GM13977 (cell line): ENCODE measurements around the gene CREBBP.

Experiments used
- DNase-seq: peaks from one replicate; pipeline ENCODE4 v3.0.0; 2012; ENCODE audit warnings: low spot score
- in situ Hi-C: fragments of 300-500 bp; cut with MboI; formaldehyde crosslinking; loops from one replicate; pipeline ENCODE4 v1.12.0; 2022; ENCODE audit warnings: low sequenced_read_pairs, low pct_unique_long_range_greater_than_20kb, mixed read lengths, inconsistent platforms; ENCODE audit not compliant: unreplicated experiment
- TF ChIP-seq, protein P1 (sequence below): IDR thresholded peaks from 2 replicates; pipeline ENCODE4 v1.5.1; 2012; ENCODE audit warnings: mild to moderate bottlenecking, control low read depth; ENCODE audit not compliant: insufficient read depth; ENCODE audit errors: extremely low read depth, missing control alignments

Gene CREBBP

DNA sequence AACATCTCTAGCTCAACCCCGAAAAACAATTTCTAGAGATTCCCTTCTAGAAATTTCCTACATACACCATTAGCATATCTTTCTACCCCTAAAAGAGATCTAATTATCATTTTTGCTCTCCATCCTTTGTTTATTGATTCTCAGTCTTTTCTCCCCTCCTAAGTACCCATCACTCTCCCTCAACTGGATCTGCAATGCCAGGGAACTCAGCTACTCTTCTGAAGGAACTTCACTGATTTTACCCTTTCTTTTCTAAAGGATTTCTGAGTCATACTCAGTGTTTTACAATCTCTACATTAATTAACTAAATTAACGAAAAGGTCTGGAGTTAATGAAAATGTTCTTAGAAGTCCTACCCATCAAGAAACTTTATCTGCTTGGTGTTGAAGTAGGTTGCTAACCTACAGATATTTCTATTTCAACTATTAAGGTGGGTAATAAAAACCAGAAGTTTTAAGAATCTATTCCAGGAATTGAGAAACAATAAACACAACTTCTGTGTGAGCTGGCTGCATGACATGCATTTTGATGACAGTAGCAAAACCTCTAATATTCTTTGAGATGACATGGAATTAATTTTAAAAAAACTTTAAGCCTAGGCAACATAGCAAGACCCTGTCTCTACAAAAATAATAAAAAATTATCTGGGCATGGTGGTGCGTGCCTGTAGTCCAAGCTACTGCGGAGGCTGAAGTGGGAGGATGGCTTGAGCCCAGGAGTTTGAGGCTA, 13.6 kb downstream of the CREBBP start:
- TF ChIP-seq, protein P1, sequence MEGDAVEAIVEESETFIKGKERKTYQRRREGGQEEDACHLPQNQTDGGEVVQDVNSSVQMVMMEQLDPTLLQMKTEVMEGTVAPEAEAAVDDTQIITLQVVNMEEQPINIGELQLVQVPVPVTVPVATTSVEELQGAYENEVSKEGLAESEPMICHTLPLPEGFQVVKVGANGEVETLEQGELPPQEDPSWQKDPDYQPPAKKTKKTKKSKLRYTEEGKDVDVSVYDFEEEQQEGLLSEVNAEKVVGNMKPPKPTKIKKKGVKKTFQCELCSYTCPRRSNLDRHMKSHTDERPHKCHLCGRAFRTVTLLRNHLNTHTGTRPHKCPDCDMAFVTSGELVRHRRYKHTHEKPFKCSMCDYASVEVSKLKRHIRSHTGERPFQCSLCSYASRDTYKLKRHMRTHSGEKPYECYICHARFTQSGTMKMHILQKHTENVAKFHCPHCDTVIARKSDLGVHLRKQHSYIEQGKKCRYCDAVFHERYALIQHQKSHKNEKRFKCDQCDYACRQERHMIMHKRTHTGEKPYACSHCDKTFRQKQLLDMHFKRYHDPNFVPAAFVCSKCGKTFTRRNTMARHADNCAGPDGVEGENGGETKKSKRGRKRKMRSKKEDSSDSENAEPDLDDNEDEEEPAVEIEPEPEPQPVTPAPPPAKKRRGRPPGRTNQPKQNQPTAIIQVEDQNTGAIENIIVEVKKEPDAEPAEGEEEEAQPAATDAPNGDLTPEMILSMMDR, result no peak
- in situ Hi-C loops, result no loop called here
- no peak for DNase-seq

DNA sequence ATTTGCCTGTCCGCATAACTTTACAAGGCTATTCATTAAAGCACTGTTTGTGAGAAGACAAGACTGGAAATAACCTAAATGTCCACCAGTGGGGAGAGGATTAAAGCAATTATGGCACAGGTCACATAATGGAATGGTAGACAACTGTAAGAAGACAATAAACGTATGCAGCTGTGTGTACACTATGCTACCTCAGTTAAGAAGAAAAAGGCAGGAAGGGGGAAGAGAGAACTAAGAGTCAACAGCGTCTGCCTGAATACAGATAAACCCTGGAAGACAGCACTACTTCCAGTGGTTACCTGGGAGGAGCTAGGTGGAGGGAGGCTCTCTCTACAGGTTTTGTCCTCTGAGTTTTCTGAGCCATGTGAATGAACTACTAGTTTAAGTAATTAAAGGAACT, 15.3 kb downstream of the CREBBP start:
- in situ Hi-C loops, result no loop called here
- TF ChIP-seq, protein P1, result no peak
- no peak for DNase-seq

DNA sequence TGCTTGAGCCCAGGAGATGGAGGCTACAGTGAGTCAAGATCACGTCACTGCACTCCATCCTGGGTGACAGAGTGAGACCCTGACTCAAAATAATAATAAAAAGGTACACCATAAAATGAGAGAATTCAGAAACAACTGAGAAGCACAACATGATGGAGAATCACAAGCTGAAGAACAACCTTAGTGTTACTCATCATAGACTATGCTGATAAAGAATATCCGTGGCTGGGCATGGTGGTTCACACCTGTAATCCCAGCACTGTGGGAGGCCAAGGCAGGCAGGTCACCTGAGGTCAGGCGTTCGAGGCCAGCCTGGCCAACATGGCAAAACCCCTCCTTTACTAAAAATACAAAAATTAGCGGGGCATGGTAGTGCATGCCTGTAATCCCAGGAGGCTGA, 16.0 kb downstream of the CREBBP start:
- no peak for DNase-seq
- TF ChIP-seq, protein P1, result no peak
- in situ Hi-C loops, result no loop called here

DNA sequence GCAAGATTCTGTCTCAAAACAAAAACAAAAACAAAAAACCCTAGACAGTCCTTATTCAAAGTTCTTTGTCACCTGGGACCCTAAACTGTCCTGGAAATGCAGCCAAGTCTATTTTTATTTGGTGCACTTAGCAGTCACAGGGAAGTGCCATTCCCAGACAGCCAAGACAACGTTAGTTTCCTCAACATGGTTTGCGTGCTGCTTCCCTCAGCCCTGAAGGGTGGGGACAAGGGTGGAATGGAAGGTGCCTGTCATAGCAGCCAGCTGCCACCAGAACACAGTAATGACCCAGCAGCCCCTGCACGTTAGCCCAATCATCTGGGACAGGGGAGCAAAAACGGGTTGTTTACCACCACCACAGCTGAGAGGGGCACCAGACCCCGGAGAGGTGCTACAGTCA, 16.9 kb downstream of the CREBBP start:
- TF ChIP-seq, protein P1, result no peak
- DNase-seq, result no peak
- in situ Hi-C loops, result no loop called here

DNA sequence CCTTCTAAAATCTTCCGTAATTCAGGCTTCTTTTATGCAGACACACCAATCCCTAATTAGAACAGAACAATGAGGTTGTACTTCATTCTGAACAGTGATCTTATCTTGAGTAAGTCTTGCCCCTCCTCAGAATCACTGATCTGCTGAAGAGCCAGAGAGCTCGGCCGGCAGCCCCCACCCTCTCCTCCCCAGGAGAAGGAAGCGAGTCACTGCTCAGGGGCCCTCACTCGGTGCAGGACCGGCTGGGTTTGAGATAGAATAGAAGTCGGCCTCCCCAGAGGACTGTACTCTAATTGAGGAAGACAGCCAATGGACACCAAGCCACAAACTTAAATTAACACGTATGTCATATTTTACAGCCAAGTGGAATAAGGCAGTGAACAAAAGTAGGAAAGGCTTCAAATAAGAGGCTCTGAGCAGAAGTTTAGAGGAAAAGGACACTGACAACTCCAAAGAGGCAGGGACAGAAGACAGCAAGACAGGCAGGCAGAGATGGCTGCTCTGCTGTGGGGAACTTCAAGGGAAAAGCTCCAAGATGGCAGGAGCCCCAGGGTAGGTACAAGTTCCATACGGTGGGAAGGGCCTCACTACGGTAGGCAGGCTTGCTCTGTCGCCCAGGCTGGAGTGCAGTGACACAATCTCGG, 18.6 kb downstream of the CREBBP start:
- in situ Hi-C loops, result no loop called here
- no peak for DNase-seq

DNA sequence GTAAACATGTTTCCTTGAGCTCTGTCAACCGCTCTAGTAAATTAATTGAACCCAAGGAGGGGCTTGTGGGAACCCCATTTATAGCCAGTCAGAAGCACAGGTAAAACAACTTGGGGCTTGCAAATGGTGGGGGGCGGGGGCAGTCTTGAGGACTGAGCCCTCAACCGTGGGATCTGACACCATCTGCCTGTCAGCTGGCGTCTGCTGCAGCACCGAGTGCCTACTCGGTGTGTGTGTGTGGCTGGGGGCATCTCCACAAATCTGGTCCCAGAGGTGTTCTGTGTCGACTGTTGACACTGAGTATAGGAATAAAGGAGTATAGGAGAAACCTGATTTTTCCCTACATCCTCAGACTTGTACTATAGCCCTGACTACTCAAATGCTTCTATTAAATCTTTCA, 20.6 kb downstream of the CREBBP start:
- in situ Hi-C loops, result no loop called here
- no peak for DNase-seq
- TF ChIP-seq, protein P1, result peak; percentile 12

More for the DNA sequence above, 18.6 kb downstream of the CREBBP start:
- TF ChIP-seq, protein P1, result no peak
